ENCODE measurements around the gene GABRP. TPM values are rescaled to one million over a fixed set of nuclear protein-coding genes. Genes with fewer than 3 reads are reported as not detected.

The GABRP gene
- polyA plus RNA-seq, 1 donor (not counting 4 experiments of a cell fraction or from before 2014, with no cell fraction given) = 0.18 TPM

- Histone ChIP-seq H3K4me3 (ENCODE audit: control insufficient read depth in 2 of 3, extremely low read depth in 1 of 3, insufficient read depth in 2 of 3, low read depth in 1 of 3, low read length in 3 of 3) (no peak overlapping the region), H3K27me3 (ENCODE audit: control insufficient read depth, extremely low read depth, insufficient read depth, low read length) (no peaks in the 10 kb centered on the region), H4K20me1 (ENCODE audit: control insufficient read depth, extremely low read depth, insufficient read depth, low read length) (no peaks in the 10 kb centered on the region), H3K4me1 (ENCODE audit: control insufficient read depth, extremely low read depth, insufficient read depth, low read length) (peaks cover 3% of the 10 kb centered on the region), H2AFZ (ENCODE audit: control insufficient read depth, low read length) (no peak overlapping the region), H3K79me2 (ENCODE audit: control insufficient read depth, insufficient read depth, low read length) (no peaks in the 10 kb centered on the region), H3K9me3 (ENCODE audit: control insufficient read depth, low read depth, low read length) (no peaks in the 10 kb centered on the region), H3K27ac (ENCODE audit: control insufficient read depth, insufficient read depth, low read length) (no peak overlapping the region), H3K36me3 (ENCODE audit: control insufficient read depth in 2 of 2, extremely low read depth in 1 of 2, insufficient read depth in 2 of 2, low read length in 2 of 2) (no peaks in the 10 kb centered on the region), H3K9me1 (ENCODE audit: control insufficient read depth, extremely low read depth, insufficient read depth, low read length) (no peaks in the 10 kb centered on the region), H3K4me2 (ENCODE audit: control insufficient read depth, extremely low read depth, insufficient read depth, low read depth, low read length) (no peak overlapping the region), H3K9ac (ENCODE audit: control insufficient read depth, extremely low read depth, insufficient read depth, low read length) (no peak overlapping the region)
- TF ChIP-seq CTCF (optimal IDR thresholded peaks at IDR 0.05 in 1 of 3, IDR thresholded peaks at IDR 0.05 in 1 of 3, conservative IDR thresholded peaks at IDR 0.05 in 1 of 3; ENCODE audit: extremely low read depth in 1 of 3, insufficient read depth in 2 of 3, low read length in 3 of 3) (no peak), EZH2 (IDR thresholded peaks at IDR 0.05; ENCODE audit: low read length) (no peak)
- dilution Hi-C loops (cut with MboI; ENCODE audit: extremely low pct_ligation_motif_present, low sequenced_read_pairs) = no loop called here
- DNase-seq (ENCODE audit: low read depth, low spot score) = no peak
- FAIRE-seq = no peak
These were observed 25.0 kb upstream of the GABRP start for GRCh38 chr5:170758481-170758880.

GRCh38 chr5:170760113-170760512 is 23.4 kb upstream of the GABRP start:
- TF ChIP-seq EZH2 (IDR thresholded peaks at IDR 0.05; ENCODE audit: low read length) (no peak), CTCF (optimal IDR thresholded peaks at IDR 0.05 in 1 of 3, IDR thresholded peaks at IDR 0.05 in 1 of 3, conservative IDR thresholded peaks at IDR 0.05 in 1 of 3; ENCODE audit: extremely low read depth in 1 of 3, insufficient read depth in 2 of 3, low read length in 3 of 3) (no peak)
- no peak for DNase-seq (ENCODE audit: low read depth, low spot score)
- H4K20me1 ChIP-seq (ENCODE audit: control insufficient read depth, extremely low read depth, insufficient read depth, low read length) = no peaks in the 10 kb centered on the region
- dilution Hi-C loops (cut with MboI; ENCODE audit: extremely low pct_ligation_motif_present, low sequenced_read_pairs) = no loop called here
- no peak overlapping the region for H2AFZ ChIP-seq (ENCODE audit: control insufficient read depth, low read length)
- no peaks in the 10 kb centered on the region for H3K9me1 ChIP-seq (ENCODE audit: control insufficient read depth, extremely low read depth, insufficient read depth, low read length)
- no peak for FAIRE-seq
- H3K27me3 ChIP-seq (ENCODE audit: control insufficient read depth, extremely low read depth, insufficient read depth, low read length) = no peaks in the 10 kb centered on the region
- no peak overlapping the region for H3K4me3 ChIP-seq (ENCODE audit: control insufficient read depth in 2 of 3, extremely low read depth in 1 of 3, insufficient read depth in 2 of 3, low read depth in 1 of 3, low read length in 3 of 3)
- H3K4me2 ChIP-seq (ENCODE audit: control insufficient read depth, extremely low read depth, insufficient read depth, low read depth, low read length) = no peak overlapping the region
- no peak overlapping the region for H3K9ac ChIP-seq (ENCODE audit: control insufficient read depth, extremely low read depth, insufficient read depth, low read length)
- no peaks in the 10 kb centered on the region for H3K79me2 ChIP-seq (ENCODE audit: control insufficient read depth, insufficient read depth, low read length)
- no peaks in the 10 kb centered on the region for H3K36me3 ChIP-seq (ENCODE audit: control insufficient read depth in 2 of 2, extremely low read depth in 1 of 2, insufficient read depth in 2 of 2, low read length in 2 of 2)
- H3K27ac ChIP-seq (ENCODE audit: control insufficient read depth, insufficient read depth, low read length) = no peak overlapping the region
- H3K9me3 ChIP-seq (ENCODE audit: control insufficient read depth, low read depth, low read length) = no peaks in the 10 kb centered on the region
- peaks cover 3% of the 10 kb centered on the region for H3K4me1 ChIP-seq (ENCODE audit: control insufficient read depth, extremely low read depth, insufficient read depth, low read length)
